Fibroblast of upper back skin (primary cell): ENCODE data around the gene ACSL1.
"Not testable (repeated sequence)": the region's sequence is repeated elsewhere in the genome, so short reads cannot be mapped to it uniquely, and the experiment has no call there.

Experiments
- DNase-seq: peaks from one replicate; pipeline ENCODE4 v3.0.0-alpha.2; 2013

ACSL1 gene

GRCh38 chr4:184787766-184788503, 37.8 kb downstream of the ACSL1 start:
- no peak for DNase-seq

GRCh38 chr4:184785813-184786212, 40.0 kb downstream of the ACSL1 start:
- no peak for DNase-seq

- no peak for DNase-seq
Observed at GRCh38 chr4:184784628-184785257, 41.0 kb downstream of the ACSL1 start.

- no peak for DNase-seq
Observed at GRCh38 chr4:184782731-184783373, 42.9 kb downstream of the ACSL1 start.

GRCh38 chr4:184779160-184779559, 46.6 kb downstream of the ACSL1 start:
- not testable (repeated sequence) for DNase-seq

GRCh38 chr4:184778325-184778724, 47.4 kb downstream of the ACSL1 start:
- no peak for DNase-seq

GRCh38 chr4:184776821-184777220, 48.9 kb downstream of the ACSL1 start:
- DNase-seq: no peak

GRCh38 chr4:184775854-184776555, 49.8 kb downstream of the ACSL1 start:
- no peak for DNase-seq

GRCh38 chr4:184774152-184774551, 51.6 kb downstream of the ACSL1 start:
- DNase-seq: no peak

- DNase-seq: no peak
Observed at GRCh38 chr4:184771416-184771815, 54.4 kb downstream of the ACSL1 start.

- no peak for DNase-seq
Observed at GRCh38 chr4:184769141-184769765, 56.5 kb downstream of the ACSL1 start.

GRCh38 chr4:184768296-184768695, 57.5 kb downstream of the ACSL1 start:
- DNase-seq: peak; percentile 4

GRCh38 chr4:184766446-184766845, 59.3 kb downstream of the ACSL1 start:
- DNase-seq: no peak

GRCh38 chr4:184765473-184766340, 60.1 kb downstream of the ACSL1 start:
- no peak for DNase-seq

- DNase-seq: no peak
Observed at GRCh38 chr4:184764601-184765000, 61.2 kb downstream of the ACSL1 start.

- DNase-seq: peak; percentile 86
Observed at GRCh38 chr4:184763150-184763780, 62.5 kb downstream of the ACSL1 start.

GRCh38 chr4:184762100-184762499, 63.7 kb downstream of the ACSL1 start:
- DNase-seq: no peak

GRCh38 chr4:184760681-184761080, 65.1 kb downstream of the ACSL1 start:
- DNase-seq: no peak

- DNase-seq: peak; percentile 76
Observed at GRCh38 chr4:184757810-184758209, 68.0 kb downstream of the ACSL1 start.

- DNase-seq: peak; percentile 44
Observed at GRCh38 chr4:184756399-184756798, 69.4 kb downstream of the ACSL1 start.

GRCh38 chr4:184755278-184755677, 70.5 kb downstream of the ACSL1 start:
- DNase-seq: peak; percentile 54
